Spleen (tissue), 11 donors: Measurements from ENCODE around the gene OMP. TPM values are rescaled to one million over a fixed set of nuclear protein-coding genes. Genes with fewer than 3 reads are reported as not detected.

Experiments used
- DNase-seq: peaks from one replicate; pipeline ENCODE4 v3.0.0-alpha.2; 2020
- H3K27ac ChIP-seq, 8 donors: fragments of 200-600 bp; sonication (generic) in 7 of 8; 1 replicate in 4 of 8; 2 replicates in 4 of 8; pipeline versions ENCODE4 v1.5.0 to v1.8.0; 2016 to 2021; ENCODE audit warnings: inconsistent platforms in 4 of 8, mild to moderate bottlenecking in 4 of 8, moderate library complexity in 1 of 8
- H3K27me3 ChIP-seq, 7 donors: fragments of 200-600 bp; sonication (generic) in 6 of 7; replicated peaks in 1 of 7; 1 replicate in 4 of 7; 2 replicates in 3 of 7; pipeline versions ENCODE4 v1.5.0 to v1.8.0; 2016 to 2021; ENCODE audit warnings: inconsistent platforms in 3 of 7, mild to moderate bottlenecking in 1 of 7
- H3K36me3 ChIP-seq, 6 donors: fragments of 200-600 bp; sonication (generic) in 5 of 6; 1 replicate in 4 of 6; 2 replicates in 2 of 6; pipeline versions ENCODE4 v1.5.0 to v1.8.0; 2016 to 2021; ENCODE audit warnings: inconsistent platforms in 2 of 6
- H3K4me1 ChIP-seq, 6 donors: fragments of 200-600 bp; sonication (generic) in 5 of 6; 1 replicate in 3 of 6; 2 replicates in 3 of 6; pipeline versions ENCODE4 v1.5.0 to v1.8.0; 2016 to 2021; ENCODE audit warnings: inconsistent platforms in 3 of 6
- H3K4me3 ChIP-seq, 8 donors: fragments of 200-600 bp; sonication (generic) in 7 of 8; 1 replicate in 4 of 8; 2 replicates in 4 of 8; pipeline versions ENCODE4 v1.5.0 to v1.8.0; 2016 to 2021; ENCODE audit warnings: inconsistent platforms in 4 of 8, mild to moderate bottlenecking in 4 of 8, moderate library complexity in 2 of 8
- H3K9me3 ChIP-seq, 8 donors: fragments of 200-600 bp; sonication (generic) in 7 of 8; 1 replicate in 4 of 8; 2 replicates in 4 of 8; pipeline versions ENCODE4 v1.5.0 to v1.8.0; 2016 to 2021; ENCODE audit warnings: inconsistent platforms in 4 of 8
- POLR2A ChIP-seq, 3 donors: fragments of 450-650 bp; IDR thresholded peaks; one replicate each; pipeline ENCODE4 v1.5.1; 2017; ENCODE audit warnings: antibody characterized with exemption in 3 of 3, mild to moderate bottlenecking in 1 of 3
- POLR2AphosphoS5 ChIP-seq, 3 donors: sonication (generic); formaldehyde crosslinking; IDR thresholded peaks; one replicate each; pipeline ENCODE4 v1.5.1; 2017; ENCODE audit warnings: antibody characterized with exemption in 3 of 3
- WGBS, 5 donors: extraction: QIAGEN DNeasy Blood & Tissue Kit in 3 of 5; methylation state at CpG; one replicate each; pipeline versions ENCODE4 v1.1.5 to v1.1.7; 2013 to 2018; 5-methylcytosine and 5-hydroxymethylcytosine counted together
- intact Hi-C: fragments of 100-400 bp; cut with DNase I; formaldehyde crosslinking; loops from one replicate; pipeline ENCODE4 v1.15.0; 2023; ENCODE audit warnings: low total_unique reads
- polyA plus RNA-seq, 3 donors: library from polyadenylated mRNA; stranded (reverse); fragments of 200-250 nt; gene quantifications; one replicate each; pipeline ENCODE4 v1.2.1, GENCODE V29; 2013
- total RNA-seq, 7 donors: library from RNA; depleted of rRNA in 3 of 7; stranded (reverse); fragments of >200 nt in 3 of 7; fragmentation: NEBNext Ultra II Directional in 4 of 7; extraction: Animal tissue kit (Norgen Biotek cat#: 25700) in 4 of 7; gene quantifications; one replicate each; pipeline versions ENCODE4 v1.1.0 to v1.2.1, GENCODE V29; 2016 to 2021
- TF ChIP-seq, protein P1 (sequence below), 11 experiments: fragments of 200-600 bp in 7 of 11; fragments of 450-650 bp in 4 of 11; sonication (generic) in 4 of 11; IDR thresholded peaks in 8 of 11; conservative IDR thresholded peaks in 3 of 11; 1 replicate in 7 of 11; 2 replicates in 4 of 11; pipeline versions ENCODE4 v1.4.0 to v1.8.0; 2016 to 2021; ENCODE audit warnings: antibody characterized with exemption in 11 of 11, inconsistent platforms in 4 of 11, mild to moderate bottlenecking in 1 of 11
- donor health status: healthy with polysubstance abuse.
- donor health status: DM: no; HTN: no; CAD: no; lungs with moderate emphysema.
- donor health status: DM: no; HTN: no; CAD: no.
- donor health status: Bipolar disorder and iron deficiency.
- donor health status: healthy.
- donor health status: DM: no; HTN: no; CAD: no.
- donor health status: DM: yes; HTN: yes; CAD: no.

The OMP gene
- total and polyA plus RNA-seq, 10 donors = 0.51 to 0.64 TPM; not detected in 8

DNA sequence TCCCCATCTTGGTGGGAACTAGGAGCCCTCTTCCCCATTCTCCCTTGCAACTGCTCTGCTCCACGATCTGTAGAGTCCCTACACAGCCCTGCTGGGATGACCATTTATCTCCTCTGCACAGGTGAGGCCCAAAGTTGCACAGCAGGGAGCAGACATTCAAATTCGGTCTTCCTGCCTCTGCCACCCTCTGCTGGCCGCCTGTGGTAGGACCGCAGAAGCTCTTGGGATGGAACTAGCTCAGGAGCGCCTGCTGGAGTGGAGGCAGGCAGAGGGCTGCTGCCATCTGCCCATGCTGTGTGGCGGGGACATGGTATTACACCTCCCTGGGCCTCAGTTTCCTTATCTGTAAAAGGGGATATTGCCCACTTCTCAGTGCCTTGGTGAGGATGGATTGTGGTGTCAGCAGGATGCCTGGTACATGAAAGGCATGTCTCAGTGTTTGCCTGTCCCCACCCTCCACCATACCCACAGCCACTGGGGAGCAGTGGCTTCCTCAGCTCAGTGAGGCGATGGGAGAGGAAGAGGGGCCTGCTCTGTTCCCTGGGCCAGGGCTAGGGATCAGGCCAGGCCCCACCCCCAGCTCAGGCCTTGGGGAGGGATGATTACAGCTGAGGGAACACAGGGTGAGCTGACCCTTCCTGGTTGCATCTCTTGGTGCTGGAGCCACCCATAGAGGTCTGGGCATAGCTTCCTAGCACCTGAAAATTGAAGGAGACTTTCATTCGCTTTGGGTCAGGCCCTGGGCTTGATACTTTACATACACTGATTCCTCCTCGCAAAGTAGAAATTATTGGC is 11.3 kb upstream of the OMP start:
- WGBS, 5 donors = 27 to 38% (median 32%) methylated on average over 8 to 9 of the region's 9 CpGs
- Histone ChIP-seq H3K36me3 (peaks cover 0 to 9% (median 0%) of the 10 kb centered on the region in 6 donors), H3K4me1 (peaks cover 0 to 20% (median 3%) of the 10 kb centered on the region in 6 donors), H3K4me3 (no peak overlapping the region), H3K27ac (no peak overlapping the region), H3K27me3 (no peaks in the 10 kb centered on the region), H3K9me3 (no peaks in the 10 kb centered on the region)
- intact Hi-C loops = loop anchor here (2.0 kb wide), 1 partner anchor 43 kb away; no protein-coding TSS in a partner anchor
- TF ChIP-seq POLR2AphosphoS5 (IDR thresholded peaks at IDR 0.05) = peak in 1 of 3 donors; percentile 41
- TF ChIP-seq POLR2A (IDR thresholded peaks at IDR 0.05) = no peak
- TF ChIP-seq, protein P1, sequence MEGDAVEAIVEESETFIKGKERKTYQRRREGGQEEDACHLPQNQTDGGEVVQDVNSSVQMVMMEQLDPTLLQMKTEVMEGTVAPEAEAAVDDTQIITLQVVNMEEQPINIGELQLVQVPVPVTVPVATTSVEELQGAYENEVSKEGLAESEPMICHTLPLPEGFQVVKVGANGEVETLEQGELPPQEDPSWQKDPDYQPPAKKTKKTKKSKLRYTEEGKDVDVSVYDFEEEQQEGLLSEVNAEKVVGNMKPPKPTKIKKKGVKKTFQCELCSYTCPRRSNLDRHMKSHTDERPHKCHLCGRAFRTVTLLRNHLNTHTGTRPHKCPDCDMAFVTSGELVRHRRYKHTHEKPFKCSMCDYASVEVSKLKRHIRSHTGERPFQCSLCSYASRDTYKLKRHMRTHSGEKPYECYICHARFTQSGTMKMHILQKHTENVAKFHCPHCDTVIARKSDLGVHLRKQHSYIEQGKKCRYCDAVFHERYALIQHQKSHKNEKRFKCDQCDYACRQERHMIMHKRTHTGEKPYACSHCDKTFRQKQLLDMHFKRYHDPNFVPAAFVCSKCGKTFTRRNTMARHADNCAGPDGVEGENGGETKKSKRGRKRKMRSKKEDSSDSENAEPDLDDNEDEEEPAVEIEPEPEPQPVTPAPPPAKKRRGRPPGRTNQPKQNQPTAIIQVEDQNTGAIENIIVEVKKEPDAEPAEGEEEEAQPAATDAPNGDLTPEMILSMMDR (IDR thresholded peaks at IDR 0.05 in 8 of 11, conservative IDR thresholded peaks at IDR 0.05 in 3 of 11) = peak; percentile 86 to 94 (median 90)
- peak; percentile 90 for DNase-seq

DNA sequence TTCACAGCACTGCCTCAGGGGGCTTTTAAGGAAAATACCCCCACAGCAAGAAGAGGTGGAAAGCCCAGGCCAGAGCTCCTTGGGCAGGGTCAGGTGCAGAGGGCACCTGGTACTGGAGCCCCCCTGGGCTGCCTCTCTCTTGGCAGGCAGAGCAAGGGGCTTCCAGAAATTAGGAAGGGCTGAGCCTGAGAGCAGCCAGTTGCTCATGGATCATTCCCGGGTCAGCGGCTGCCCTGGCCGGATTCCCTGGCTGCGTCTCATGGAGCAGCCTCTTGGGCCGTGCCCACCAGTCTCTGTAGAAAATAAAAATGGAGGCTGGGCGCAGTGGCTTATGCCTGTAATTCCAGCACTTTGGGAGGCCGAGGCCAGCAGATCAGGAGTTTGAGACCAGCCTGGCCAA is 10.3 kb upstream of the OMP start:
- TF ChIP-seq, protein P1 (IDR thresholded peaks at IDR 0.05 in 8 of 11, conservative IDR thresholded peaks at IDR 0.05 in 3 of 11) = no peak
- no peak for TF ChIP-seq POLR2A (IDR thresholded peaks at IDR 0.05)
- Histone ChIP-seq H3K9me3 (no peaks in the 10 kb centered on the region), H3K36me3 (peaks cover 0 to 9% (median 0%) of the 10 kb centered on the region in 6 donors), H3K27me3 (no peaks in the 10 kb centered on the region), H3K4me1 (peaks cover 0 to 9% (median 2%) of the 10 kb centered on the region in 6 donors), H3K27ac (no peak overlapping the region), H3K4me3 (no peak overlapping the region)
- DNase-seq = peak; percentile 63
- WGBS, 5 donors = 63 to 84% (median 78%) methylated on average over 4 to 7 of the region's 7 CpGs
- intact Hi-C loops = no loop called here

DNA sequence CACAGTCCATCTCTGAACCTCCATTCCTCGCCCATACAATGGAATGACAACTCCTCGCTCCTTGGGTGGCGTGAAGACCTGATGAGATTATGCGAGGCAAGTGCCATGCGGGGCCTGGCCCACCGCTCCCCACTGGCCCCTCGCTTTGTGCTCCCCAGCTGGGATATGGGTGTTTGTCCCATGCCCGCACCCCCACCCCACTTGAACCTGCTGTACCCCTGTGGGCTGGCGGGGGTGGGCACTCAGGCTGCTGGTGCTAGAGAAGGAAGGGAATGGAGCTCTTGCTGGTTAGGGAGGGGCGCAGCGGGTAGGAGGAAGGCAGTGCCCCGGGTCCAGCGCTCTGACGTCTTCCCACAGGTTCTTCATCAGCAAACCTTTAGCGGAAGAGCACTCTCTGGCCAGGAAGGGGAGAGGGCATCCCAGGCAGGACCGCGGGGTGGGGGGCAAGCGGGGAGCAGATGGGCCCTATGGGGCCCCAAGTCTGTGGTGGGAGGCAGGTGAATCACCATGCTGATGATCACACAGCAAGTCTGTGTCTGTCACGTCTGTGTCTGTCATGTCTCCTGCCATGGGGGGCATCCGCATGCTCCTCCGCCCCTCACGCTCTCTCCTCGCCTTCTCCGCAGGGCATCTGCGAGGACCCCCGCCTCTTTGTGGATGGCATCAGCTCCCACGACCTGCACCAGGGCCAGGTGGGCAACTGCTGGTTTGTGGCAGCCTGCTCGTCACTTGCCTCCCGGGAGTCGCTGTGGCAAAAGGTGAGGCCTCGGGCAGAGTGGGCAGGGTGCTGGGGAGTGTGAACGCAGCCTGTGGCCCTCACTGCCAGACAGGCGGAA is 9.4 kb upstream of the OMP start:
- H3K4me3 ChIP-seq = no peak overlapping the region
- TF ChIP-seq POLR2AphosphoS5 (IDR thresholded peaks at IDR 0.05) = no peak
- TF ChIP-seq, protein P1 (IDR thresholded peaks at IDR 0.05 in 8 of 11, conservative IDR thresholded peaks at IDR 0.05 in 3 of 11) = no peak
- TF ChIP-seq POLR2A (IDR thresholded peaks at IDR 0.05) = no peak
- 87 to 91% (median 90%) methylated on average over 32 to 33 of the region's 33 CpGs for WGBS, 5 donors
- no peak overlapping the region for H3K27ac ChIP-seq
- peak; percentile 73 for DNase-seq
- peaks cover 0 to 8% (median 2%) of the 10 kb centered on the region in 6 donors for H3K4me1 ChIP-seq
- H3K27me3 ChIP-seq = no peaks in the 10 kb centered on the region
- no peaks in the 10 kb centered on the region for H3K9me3 ChIP-seq
- intact Hi-C loops = no loop called here
- H3K36me3 ChIP-seq = peaks cover 0 to 9% (median 0%) of the 10 kb centered on the region in 6 donors
